ENCODE results near the gene LRFN2. TPM values are rescaled to one million over a fixed set of nuclear protein-coding genes. Genes with fewer than 3 reads are reported as not detected.

The LRFN2 gene
- total and polyA plus RNA-seq, 2 donors (not counting 1 experiment from before 2014, with no cell fraction given), result not detected

DNA sequence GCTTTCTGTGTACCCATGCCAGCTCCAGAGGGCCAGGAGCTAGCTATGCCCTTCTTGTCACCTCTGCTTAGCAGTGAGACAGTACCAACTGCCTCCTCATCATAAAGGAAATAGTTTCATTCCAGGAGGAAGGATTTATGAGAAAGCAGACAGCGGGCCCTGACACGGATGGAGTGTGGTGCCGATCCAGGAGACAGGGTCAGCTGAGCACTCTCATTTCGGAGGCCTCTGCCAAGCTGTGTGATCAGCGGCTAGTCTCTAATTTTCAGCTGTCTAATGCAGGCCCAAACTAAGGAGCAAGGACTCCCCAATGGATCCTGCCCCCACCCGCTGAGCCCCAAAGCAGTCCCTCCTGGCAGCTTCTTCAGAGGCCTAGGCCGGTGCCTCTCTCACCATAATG is 103.1 kb downstream of the LRFN2 start:
- H4K20me1 ChIP-seq (ENCODE audit: control insufficient read depth, insufficient read depth, low read length, poor library complexity, severe bottlenecking), result no peaks in the 10 kb centered on the region
- TF ChIP-seq, protein P1, sequence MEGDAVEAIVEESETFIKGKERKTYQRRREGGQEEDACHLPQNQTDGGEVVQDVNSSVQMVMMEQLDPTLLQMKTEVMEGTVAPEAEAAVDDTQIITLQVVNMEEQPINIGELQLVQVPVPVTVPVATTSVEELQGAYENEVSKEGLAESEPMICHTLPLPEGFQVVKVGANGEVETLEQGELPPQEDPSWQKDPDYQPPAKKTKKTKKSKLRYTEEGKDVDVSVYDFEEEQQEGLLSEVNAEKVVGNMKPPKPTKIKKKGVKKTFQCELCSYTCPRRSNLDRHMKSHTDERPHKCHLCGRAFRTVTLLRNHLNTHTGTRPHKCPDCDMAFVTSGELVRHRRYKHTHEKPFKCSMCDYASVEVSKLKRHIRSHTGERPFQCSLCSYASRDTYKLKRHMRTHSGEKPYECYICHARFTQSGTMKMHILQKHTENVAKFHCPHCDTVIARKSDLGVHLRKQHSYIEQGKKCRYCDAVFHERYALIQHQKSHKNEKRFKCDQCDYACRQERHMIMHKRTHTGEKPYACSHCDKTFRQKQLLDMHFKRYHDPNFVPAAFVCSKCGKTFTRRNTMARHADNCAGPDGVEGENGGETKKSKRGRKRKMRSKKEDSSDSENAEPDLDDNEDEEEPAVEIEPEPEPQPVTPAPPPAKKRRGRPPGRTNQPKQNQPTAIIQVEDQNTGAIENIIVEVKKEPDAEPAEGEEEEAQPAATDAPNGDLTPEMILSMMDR (IDR thresholded peaks at IDR 0.05), result no peak
- TF ChIP-seq EZH2 (IDR thresholded peaks at IDR 0.05; ENCODE audit: borderline replicate concordance, insufficient read depth, low read depth, low read length, poor library complexity, severe bottlenecking), result no peak
- H3K27ac Mint-ChIP-seq, result no peak overlapping the region

DNA sequence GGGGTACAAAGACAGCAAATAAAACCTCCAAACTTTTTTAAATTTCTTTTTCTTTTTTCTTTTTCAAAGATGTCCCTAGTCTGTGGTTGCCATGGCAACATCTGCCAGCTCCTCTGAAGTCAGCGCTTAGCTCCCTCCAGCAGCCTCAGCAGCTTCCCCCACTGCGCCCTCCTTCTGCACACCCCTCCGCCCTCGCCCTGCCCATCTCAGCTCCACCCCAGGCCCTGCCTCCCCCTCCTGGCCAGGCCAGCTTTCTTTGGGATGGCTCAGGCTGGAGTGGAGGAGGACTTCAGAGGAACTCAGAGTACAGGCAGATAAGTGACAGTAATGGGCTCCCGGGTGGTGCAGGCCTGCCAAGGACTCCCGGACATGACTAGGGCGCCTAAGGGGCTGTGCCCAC is 104.6 kb downstream of the LRFN2 start:
- Mint-ChIP-seq H3K27me3 (peaks cover 17% of the 10 kb centered on the region), H3K27ac (no peak overlapping the region), H3K4me3 (no peak overlapping the region), H3K9me3 (ENCODE audit: insufficient read depth) (no peaks in the 10 kb centered on the region), H3K4me1 (no peaks in the 10 kb centered on the region)
- ChIA-PET CTCF (no interaction called here), POLR2A (no interaction called here)
- no peak overlapping the region for H3K9ac ChIP-seq (ENCODE audit: low read length)
- WGBS (ENCODE audit: insufficient coverage), result 92% methylated on average over 4 of the region's 7 CpGs
- no peaks in the 10 kb centered on the region for H3K4me1 ChIP-seq (ENCODE audit: control insufficient read depth in 2 of 2, insufficient read depth in 2 of 2, low read length in 2 of 2)
- intact Hi-C loops (cut with micrococcal nuclease), result no loop called here
- no peaks in the 10 kb centered on the region for H3K79me2 ChIP-seq (ENCODE audit: control insufficient read depth, insufficient read depth, low read length)
- H2AFZ ChIP-seq (ENCODE audit: insufficient read depth, low read depth, low read length, poor library complexity, severe bottlenecking), result no peak overlapping the region
- H3K4me2 ChIP-seq (replicated peaks; ENCODE audit: low read depth, low read length, poor library complexity, severe bottlenecking), result no peak overlapping the region
- no peaks in the 10 kb centered on the region for H4K20me1 ChIP-seq (ENCODE audit: control insufficient read depth, insufficient read depth, low read length, poor library complexity, severe bottlenecking)
- H3K9me3 ChIP-seq (ENCODE audit: control extremely low read depth in 1 of 3, control insufficient read depth in 2 of 3, insufficient read depth in 1 of 3, low read length in 2 of 3), result no peaks in the 10 kb centered on the region
- ATAC-seq (ENCODE audit: low read depth), result no peak
- H3K27me3 ChIP-seq (replicated peaks in 1 of 4; ENCODE audit: control extremely low read depth in 1 of 4, control insufficient read depth in 3 of 4, insufficient read depth in 4 of 4, low read length in 3 of 4), result no peaks in the 10 kb centered on the region
- no peak for DNase-seq
- no peak overlapping the region for H3K27ac ChIP-seq (ENCODE audit: low read length in 2 of 2)
- H3K36me3 ChIP-seq (replicated peaks in 1 of 2; ENCODE audit: control extremely low read depth in 1 of 2, control insufficient read depth in 1 of 2, extremely low read depth in 1 of 2, insufficient read depth in 2 of 2, low read length in 1 of 2), result no peaks in the 10 kb centered on the region
- no peak for TF ChIP-seq EZH2 (IDR thresholded peaks at IDR 0.05; ENCODE audit: borderline replicate concordance, insufficient read depth, low read depth, low read length, poor library complexity, severe bottlenecking)
- TF ChIP-seq, protein P1 (IDR thresholded peaks at IDR 0.05), result no peak
- no peak overlapping the region for H3K4me3 ChIP-seq (ENCODE audit: control extremely low read depth in 1 of 5, extremely low read depth in 1 of 5, insufficient read depth in 1 of 5, low read depth in 2 of 5, low read length in 4 of 5)

More for the DNA sequence above, 103.1 kb downstream of the LRFN2 start:
- Mint-ChIP-seq H3K4me3 (no peak overlapping the region), H3K27me3 (peaks cover 19% of the 10 kb centered on the region), H3K9me3 (ENCODE audit: insufficient read depth) (no peaks in the 10 kb centered on the region), H3K4me1 (no peaks in the 10 kb centered on the region)
- intact Hi-C loops (cut with micrococcal nuclease), result no loop called here
- no peaks in the 10 kb centered on the region for H3K36me3 ChIP-seq (replicated peaks in 1 of 2; ENCODE audit: control extremely low read depth in 1 of 2, control insufficient read depth in 1 of 2, extremely low read depth in 1 of 2, insufficient read depth in 2 of 2, low read length in 1 of 2)
- no peaks in the 10 kb centered on the region for H3K9me3 ChIP-seq (ENCODE audit: control extremely low read depth in 1 of 3, control insufficient read depth in 2 of 3, insufficient read depth in 1 of 3, low read length in 2 of 3)
- H3K4me1 ChIP-seq (ENCODE audit: control insufficient read depth in 2 of 2, insufficient read depth in 2 of 2, low read length in 2 of 2), result no peaks in the 10 kb centered on the region
- H2AFZ ChIP-seq (ENCODE audit: insufficient read depth, low read depth, low read length, poor library complexity, severe bottlenecking), result no peak overlapping the region
- no peak overlapping the region for H3K4me3 ChIP-seq (ENCODE audit: control extremely low read depth in 1 of 5, extremely low read depth in 1 of 5, insufficient read depth in 1 of 5, low read depth in 2 of 5, low read length in 4 of 5)
- no peak for ATAC-seq (ENCODE audit: low read depth)
- H3K27ac ChIP-seq (ENCODE audit: low read length in 2 of 2), result no peak overlapping the region
- CTCF ChIA-PET, result no interaction called here
- no peak overlapping the region for H3K9ac ChIP-seq (ENCODE audit: low read length)
- no peak overlapping the region for H3K4me2 ChIP-seq (replicated peaks; ENCODE audit: low read depth, low read length, poor library complexity, severe bottlenecking)
- DNase-seq, result no peak
- WGBS (ENCODE audit: insufficient coverage), result 97% methylated on average over 7 of the region's 7 CpGs
- H3K79me2 ChIP-seq (ENCODE audit: control insufficient read depth, insufficient read depth, low read length), result no peaks in the 10 kb centered on the region
- POLR2A ChIA-PET, result no interaction called here
- no peaks in the 10 kb centered on the region for H3K27me3 ChIP-seq (replicated peaks in 1 of 4; ENCODE audit: control extremely low read depth in 1 of 4, control insufficient read depth in 3 of 4, insufficient read depth in 4 of 4, low read length in 3 of 4)
